GM18517 (cell line): ENCODE results near the gene FUBP3.
"Not testable (repeated sequence)": the region's sequence is repeated elsewhere in the genome, so short reads cannot be mapped to it uniquely, and the experiment has no call there.

Experiments used
- ATAC-seq: cut with Tn5 transposase; IDR thresholded peaks from one replicate; pipeline ENCODE4 v1.9.1; 2021; ENCODE audit warnings: mild to moderate bottlenecking, moderate library complexity; ENCODE audit not compliant: unreplicated experiment

The FUBP3 gene

DNA sequence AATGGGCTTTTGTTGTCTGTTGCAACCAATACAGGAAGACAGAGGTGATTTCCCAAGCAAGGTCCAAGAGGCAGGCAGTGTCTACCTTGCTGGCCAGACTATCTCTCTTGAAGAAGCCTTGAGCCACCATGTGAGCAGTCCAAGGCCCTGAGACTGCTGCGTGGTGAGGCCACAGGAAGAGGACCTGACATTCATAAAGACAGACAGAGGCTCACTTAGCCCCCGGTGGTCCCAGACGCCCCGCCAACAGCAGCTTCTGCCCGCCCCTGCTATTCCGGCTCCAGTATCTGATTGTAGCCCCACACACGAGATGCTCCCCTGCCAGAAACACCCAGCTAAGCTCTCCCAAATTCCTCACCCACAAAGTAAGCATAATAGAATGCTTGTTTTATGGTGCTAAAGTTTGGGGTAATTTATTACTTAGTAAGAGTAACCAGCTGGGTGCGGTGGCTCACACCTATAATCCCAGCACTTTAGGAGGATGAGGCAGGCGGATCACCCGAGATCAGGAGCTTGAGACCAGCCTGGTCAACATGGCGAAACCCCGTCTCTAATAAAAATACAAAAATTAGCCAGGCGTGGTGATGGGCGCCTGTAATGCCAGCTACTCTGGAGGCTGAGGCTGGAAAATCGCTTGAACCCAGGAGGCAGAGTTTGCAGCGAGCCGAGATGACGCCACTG, 22.8 kb upstream of the FUBP3 start:
- ATAC-seq: no peak

DNA sequence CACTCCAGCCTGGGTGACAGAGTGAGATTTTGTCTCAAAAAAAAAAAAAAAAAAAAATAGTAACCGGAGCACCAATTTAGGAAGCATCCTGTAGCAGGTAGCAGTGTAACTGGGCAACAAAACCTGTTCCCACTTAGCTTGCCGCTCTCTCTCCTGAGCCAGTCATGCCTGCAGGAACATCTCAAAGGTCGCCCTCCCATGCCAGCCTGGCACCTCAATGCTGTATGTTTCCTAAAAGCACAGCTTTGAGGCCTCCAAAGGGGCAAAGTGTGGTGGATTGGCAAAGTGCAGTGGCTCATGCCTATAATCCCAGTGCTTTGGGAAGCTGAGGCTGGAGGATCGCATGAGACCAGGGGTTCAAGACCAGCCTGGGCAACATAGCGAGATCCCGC, 22.3 kb upstream of the FUBP3 start:
- ATAC-seq: no peak

- no peak for ATAC-seq
Observed at GRCh38 chr9:130561056-130561455, 18.3 kb upstream of the FUBP3 start.

DNA sequence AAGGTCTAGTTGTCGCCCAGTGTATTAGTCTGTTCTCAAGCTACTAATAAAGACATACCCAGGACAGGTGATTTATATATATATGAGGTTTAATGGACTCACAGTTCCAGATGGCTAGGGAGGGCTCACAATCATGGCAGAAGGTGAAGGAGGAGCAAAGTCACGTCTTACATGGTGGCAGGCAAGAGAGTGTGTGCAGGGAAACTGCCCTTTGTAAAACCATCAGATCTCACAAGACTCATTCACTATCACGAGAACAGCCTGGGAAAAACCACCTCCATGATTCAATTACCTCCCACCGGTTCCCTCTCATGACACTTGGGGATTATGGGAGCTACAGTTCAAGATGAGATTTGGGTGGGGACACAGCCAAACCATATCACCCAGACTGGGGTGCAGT, 16.9 kb upstream of the FUBP3 start:
- not testable (repeated sequence) for ATAC-seq

DNA sequence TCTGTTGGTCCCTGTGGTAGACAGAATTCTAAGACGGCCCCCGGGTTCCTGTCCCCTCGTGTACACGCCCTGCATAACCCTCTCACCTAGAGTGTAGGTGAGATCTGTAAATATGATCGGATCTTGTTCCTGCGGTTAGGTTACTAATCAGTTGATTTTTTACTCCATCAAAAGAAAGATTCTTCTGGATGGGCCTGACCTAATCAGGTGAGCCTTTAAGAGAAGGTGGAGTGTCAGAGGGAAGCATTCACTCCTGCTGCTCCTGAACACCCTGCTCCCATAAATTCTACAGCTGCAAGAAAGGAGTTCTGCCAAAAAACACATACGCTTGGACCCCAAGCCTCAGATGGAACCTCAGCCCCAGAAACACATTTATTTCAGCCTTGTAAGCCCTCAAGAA, 15.6 kb upstream of the FUBP3 start:
- no peak for ATAC-seq

- no peak for ATAC-seq
Observed at GRCh38 chr9:130565792-130566191, 13.6 kb upstream of the FUBP3 start.

- no peak for ATAC-seq
Observed at GRCh38 chr9:130570208-130570607, 9.2 kb upstream of the FUBP3 start.

GRCh38 chr9:130575514-130575913, 3.9 kb upstream of the FUBP3 start:
- ATAC-seq: no peak

- no peak for ATAC-seq
Observed at GRCh38 chr9:130576176-130576575, 3.2 kb upstream of the FUBP3 start.

- peak; percentile 15 for ATAC-seq
Observed at GRCh38 chr9:130579738-130580463, 524 bp downstream of the FUBP3 start.

DNA sequence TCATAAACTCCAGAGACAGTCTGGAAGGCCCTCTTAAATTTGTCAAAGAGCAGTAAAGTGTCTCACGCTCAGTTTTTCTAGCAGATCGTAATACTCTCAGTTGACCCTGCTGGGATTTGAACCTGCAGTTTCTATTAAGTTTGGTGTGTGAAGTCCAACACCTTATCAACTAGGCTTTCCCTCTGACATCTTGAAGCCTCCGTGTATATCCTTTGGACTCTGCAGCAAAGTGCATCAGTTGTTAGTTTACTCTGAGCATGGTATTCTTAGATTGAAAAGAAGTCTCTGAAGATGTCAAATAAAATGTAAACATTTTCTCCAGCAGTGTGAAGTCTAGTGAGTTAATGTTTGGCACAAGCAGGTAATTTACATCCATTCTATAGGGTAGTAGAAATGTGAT, 2.4 kb downstream of the FUBP3 start:
- no peak for ATAC-seq

- ATAC-seq: no peak
Observed at GRCh38 chr9:130583271-130583670, 3.9 kb downstream of the FUBP3 start.

- no peak for ATAC-seq
Observed at GRCh38 chr9:130587921-130588320, 8.5 kb downstream of the FUBP3 start.

DNA sequence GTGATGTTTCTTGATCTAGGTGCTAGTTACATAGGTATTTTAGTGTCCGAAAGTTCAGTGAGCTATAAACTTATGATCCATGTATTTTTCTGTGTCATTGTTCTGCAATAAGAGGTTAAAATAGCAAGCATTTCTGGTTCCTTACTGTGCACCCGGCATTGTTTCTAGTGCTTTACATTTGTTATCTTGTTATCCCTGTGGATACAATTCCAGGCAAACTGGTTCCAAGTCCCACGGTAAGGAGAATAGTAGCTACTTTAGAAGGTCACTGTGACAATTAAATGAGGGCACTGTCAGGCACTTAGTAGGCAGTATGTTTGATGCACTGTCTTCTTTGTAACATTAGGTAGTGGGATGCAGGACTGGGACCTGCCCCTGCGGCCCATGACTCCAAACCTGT, 9.0 kb downstream of the FUBP3 start:
- ATAC-seq: no peak

DNA sequence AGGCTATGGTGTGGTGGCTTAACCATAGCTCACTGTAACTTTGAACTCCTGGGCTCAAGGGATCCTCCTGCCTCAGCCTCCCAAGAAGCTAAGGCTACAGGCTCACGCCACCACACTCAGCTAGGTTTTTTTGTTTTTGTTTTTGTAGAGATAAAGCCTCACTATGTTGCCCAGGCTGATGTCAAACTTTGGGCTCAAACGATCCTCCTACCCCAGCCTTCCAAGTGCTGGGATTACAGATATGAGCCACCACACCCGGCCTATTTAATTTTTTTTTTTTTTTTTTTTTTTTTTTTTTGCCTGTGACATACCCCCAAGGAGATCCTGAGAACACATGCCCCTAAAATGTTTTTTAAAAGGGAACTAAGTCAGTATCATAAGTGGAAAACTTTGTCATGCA, 10.4 kb downstream of the FUBP3 start:
- no peak for ATAC-seq

DNA sequence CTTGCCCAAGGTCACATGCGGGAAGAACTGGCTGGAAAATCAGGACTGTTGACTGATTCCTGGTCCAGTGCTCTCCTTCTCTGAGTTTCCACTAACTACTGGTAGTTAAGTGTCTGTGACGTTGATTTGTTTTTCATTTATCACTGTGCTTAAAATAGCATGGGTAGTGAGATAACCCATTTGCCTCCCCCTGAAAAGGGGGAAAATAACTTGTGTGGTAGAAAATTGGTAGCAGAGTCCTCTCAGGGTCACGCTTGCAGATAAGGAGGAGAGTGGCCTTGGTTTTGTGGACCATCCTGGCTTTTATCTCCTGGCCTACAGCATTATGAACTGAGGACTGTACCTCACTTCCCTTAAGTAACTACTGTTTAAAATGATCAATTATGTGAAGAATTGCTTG, 10.9 kb downstream of the FUBP3 start:
- no peak for ATAC-seq

DNA sequence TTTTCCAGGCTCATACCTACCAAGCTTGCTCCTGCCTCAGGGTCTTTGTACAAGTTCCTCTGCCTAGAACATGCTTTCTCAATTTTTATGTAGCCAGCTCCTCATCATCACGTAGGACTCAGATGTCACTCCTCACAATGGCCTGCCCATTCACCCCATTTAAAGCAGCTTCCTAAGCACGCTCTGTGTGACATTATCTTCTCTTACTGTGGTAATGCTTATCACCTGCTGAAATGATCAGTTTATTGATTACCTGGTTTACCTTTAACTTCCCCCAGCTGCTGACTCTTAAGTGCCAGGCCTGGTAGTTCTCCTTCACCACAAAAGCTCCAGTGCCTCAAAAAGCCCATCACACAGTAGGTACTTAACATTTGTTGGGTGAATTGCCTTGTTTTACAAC, 13.6 kb downstream of the FUBP3 start:
- ATAC-seq: no peak

- ATAC-seq: no peak
Observed at GRCh38 chr9:130597228-130597627, 17.9 kb downstream of the FUBP3 start.

- ATAC-seq: no peak
Observed at GRCh38 chr9:130598188-130598587, 18.8 kb downstream of the FUBP3 start.

GRCh38 chr9:130599625-130600024, 20.2 kb downstream of the FUBP3 start:
- ATAC-seq: no peak

DNA sequence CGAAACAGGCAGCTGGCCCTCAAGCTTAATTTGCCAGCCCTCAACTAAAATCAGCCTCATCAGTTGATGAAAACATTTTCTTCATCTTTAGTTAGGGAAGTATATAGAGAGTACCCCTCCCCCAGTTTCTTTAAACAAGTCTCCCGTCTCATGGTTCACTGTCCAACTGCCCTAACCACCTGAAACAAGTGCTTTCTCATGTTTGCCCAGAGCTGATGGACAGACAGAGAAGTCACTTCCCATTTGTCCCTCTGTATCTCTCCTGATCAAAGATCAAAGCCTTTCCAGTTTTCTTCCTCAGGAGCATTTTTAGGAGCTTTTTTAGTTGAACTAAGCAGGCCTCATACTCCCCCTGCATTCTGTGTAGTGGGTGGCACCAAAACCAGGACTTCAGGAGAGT, 21.7 kb downstream of the FUBP3 start:
- ATAC-seq: no peak

GRCh38 chr9:130604295-130604694, 24.9 kb downstream of the FUBP3 start:
- no peak for ATAC-seq
